ENCODE results near the gene JAZF1.

DNA sequence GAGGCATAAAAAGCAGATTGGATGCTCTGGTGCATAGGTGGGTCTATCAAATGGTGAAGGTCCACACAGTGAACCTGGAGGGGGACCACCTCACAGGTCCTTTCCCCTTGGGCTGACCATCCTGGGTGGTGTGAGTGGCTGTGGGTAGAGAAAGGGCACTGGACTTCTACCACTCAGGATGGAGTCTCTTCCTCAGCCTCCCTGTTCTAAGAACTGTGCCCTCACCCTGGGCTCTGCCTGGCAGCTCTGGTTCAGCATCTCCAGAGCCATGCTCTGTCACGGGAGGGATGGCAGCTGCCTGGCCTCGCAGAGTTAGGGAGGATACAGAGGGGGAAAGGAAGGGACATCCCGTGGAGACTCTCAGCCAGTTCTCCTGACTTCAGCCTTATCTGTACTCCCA, 318.8 kb downstream of the JAZF1 start:
- TF ChIP-seq, protein P1, sequence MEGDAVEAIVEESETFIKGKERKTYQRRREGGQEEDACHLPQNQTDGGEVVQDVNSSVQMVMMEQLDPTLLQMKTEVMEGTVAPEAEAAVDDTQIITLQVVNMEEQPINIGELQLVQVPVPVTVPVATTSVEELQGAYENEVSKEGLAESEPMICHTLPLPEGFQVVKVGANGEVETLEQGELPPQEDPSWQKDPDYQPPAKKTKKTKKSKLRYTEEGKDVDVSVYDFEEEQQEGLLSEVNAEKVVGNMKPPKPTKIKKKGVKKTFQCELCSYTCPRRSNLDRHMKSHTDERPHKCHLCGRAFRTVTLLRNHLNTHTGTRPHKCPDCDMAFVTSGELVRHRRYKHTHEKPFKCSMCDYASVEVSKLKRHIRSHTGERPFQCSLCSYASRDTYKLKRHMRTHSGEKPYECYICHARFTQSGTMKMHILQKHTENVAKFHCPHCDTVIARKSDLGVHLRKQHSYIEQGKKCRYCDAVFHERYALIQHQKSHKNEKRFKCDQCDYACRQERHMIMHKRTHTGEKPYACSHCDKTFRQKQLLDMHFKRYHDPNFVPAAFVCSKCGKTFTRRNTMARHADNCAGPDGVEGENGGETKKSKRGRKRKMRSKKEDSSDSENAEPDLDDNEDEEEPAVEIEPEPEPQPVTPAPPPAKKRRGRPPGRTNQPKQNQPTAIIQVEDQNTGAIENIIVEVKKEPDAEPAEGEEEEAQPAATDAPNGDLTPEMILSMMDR (IDR thresholded peaks at IDR 0.05): no peak
- TF ChIP-seq POLR2A (IDR thresholded peaks at IDR 0.05): no peak
